GM19193 (cell line): ENCODE measurements around the gene TTC13.

ENCODE experiments used
- POLR2A ChIP-seq: IDR thresholded peaks from 4 replicates; pipeline ENCODE4 v1.6.1; 2011; ENCODE audit not compliant: insufficient read depth, insufficient read length; ENCODE audit errors: extremely low read depth

The TTC13 gene

GRCh38 chr1:231011360-231011759 is 32.7 kb upstream of the TTC13 start:
- no peak for TF ChIP-seq POLR2A

- TF ChIP-seq POLR2A = no peak
These were observed 23.2 kb upstream of the TTC13 start for GRCh38 chr1:231001892-231002291.

- TF ChIP-seq POLR2A = no peak
These were observed 22.0 kb upstream of the TTC13 start for GRCh38 chr1:231000639-231001038.

- TF ChIP-seq POLR2A = no peak
These were observed 21.5 kb upstream of the TTC13 start for GRCh38 chr1:231000201-231000600.

GRCh38 chr1:230994860-230995259 is 16.2 kb upstream of the TTC13 start:
- TF ChIP-seq POLR2A = no peak

- TF ChIP-seq POLR2A = no peak
These were observed 13.6 kb upstream of the TTC13 start for GRCh38 chr1:230992100-230992774.

GRCh38 chr1:230987448-230987847 is 8.8 kb upstream of the TTC13 start:
- no peak for TF ChIP-seq POLR2A

- no peak for TF ChIP-seq POLR2A
These were observed 8.3 kb upstream of the TTC13 start for GRCh38 chr1:230986976-230987375.

GRCh38 chr1:230985711-230986110 is 7.0 kb upstream of the TTC13 start:
- TF ChIP-seq POLR2A = no peak

GRCh38 chr1:230983811-230984210 is 5.2 kb upstream of the TTC13 start:
- no peak for TF ChIP-seq POLR2A

GRCh38 chr1:230982696-230983095 is 4.0 kb upstream of the TTC13 start:
- no peak for TF ChIP-seq POLR2A

GRCh38 chr1:230979952-230980351 is 1.3 kb upstream of the TTC13 start:
- TF ChIP-seq POLR2A = no peak

- no peak for TF ChIP-seq POLR2A
These were observed 692 bp upstream of the TTC13 start for GRCh38 chr1:230979389-230979716.

GRCh38 chr1:230977761-230978490 is 735 bp downstream of the TTC13 start:
- TF ChIP-seq POLR2A = no peak

GRCh38 chr1:230976825-230977747 is 1.6 kb downstream of the TTC13 start:
- no peak for TF ChIP-seq POLR2A
